HG03378 (cell line): Measurements from ENCODE around the gene TM2D3.

ENCODE experiments used
- ATAC-seq: cut with Tn5 transposase; IDR thresholded peaks from one replicate; pipeline ENCODE4 v1.9.1; 2021; ENCODE audit warnings: mild to moderate bottlenecking, moderate library complexity; ENCODE audit not compliant: unreplicated experiment

TM2D3 gene

DNA sequence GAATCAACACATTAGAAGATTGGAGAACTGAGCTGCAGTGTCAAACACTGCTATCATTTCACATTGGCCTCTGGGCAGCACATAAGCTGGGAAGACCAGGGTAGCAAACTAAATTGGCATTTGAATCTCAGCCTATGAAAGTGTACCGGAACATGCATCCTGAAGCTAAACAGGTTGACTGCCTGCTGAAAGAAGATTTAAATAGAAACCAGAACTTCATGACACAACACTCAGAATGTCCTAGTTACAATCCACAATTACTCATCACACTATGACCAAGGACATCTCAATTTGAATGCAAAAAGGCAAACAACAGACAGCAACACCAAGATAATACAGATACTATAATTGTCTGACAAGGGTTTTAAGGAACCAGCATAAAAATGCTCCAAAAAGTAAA is 26.2 kb downstream of the TM2D3 start:
- ATAC-seq = no peak

DNA sequence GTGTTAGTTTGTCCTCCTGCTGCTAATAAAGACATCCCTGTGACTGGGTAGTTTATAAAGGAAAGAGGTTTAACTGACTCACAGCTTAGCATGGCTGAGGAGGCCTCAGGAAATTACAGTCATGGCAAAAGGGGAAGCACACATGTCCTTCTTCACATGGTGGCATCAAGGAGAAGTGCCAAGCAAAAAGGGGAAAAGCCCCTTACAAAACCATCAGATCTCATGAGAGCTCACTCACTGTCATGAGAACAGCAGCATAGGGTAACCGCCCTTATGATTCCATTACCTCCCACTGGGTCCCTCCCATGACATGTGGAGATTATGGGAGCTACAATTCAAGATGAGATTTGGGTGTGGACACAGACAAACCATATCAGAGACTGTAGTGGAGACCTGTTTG is 27.0 kb downstream of the TM2D3 start:
- no peak for ATAC-seq

DNA sequence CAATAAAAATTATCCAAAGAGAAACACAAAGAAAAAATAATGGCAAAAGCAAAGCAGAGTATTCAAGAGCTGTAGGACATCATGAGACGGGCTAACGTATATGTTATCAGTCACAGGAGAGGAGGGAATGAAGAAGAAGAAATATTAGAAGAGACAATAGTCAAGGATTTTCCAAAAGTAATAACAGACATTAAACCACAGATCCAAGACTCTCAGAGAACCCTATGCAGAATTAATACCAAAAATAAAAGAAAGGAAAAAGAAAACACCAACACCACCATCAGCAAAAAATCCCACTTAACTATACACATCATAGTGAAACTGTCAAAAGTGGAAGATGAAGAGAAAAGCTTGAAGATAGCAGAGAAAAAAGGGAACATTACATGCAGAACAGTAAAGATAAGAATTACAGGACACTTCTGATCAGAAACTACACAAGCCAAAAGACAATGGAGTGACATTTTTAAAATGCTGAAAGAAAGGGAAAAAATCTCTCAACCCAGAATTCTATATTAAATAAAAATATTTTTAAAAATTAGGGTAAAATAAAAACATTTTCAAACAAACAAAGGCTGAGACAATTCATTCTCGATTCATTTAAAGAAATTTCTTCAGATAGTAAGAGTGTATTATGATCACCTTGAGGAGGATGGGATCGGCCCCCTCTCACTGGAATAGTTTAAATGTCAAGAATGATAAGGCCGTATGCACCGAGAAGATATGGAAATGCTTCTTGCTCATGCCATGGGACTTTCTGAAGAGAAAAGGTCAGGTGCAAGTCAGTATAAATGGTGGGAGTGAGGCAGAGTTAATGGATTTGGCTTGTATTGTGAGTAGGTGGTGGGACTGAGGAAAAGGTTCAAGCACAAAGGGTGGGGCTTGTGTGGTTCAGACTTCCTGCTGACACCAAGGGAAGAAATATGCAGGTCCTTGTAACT is 28.5 kb downstream of the TM2D3 start:
- no peak for ATAC-seq

DNA sequence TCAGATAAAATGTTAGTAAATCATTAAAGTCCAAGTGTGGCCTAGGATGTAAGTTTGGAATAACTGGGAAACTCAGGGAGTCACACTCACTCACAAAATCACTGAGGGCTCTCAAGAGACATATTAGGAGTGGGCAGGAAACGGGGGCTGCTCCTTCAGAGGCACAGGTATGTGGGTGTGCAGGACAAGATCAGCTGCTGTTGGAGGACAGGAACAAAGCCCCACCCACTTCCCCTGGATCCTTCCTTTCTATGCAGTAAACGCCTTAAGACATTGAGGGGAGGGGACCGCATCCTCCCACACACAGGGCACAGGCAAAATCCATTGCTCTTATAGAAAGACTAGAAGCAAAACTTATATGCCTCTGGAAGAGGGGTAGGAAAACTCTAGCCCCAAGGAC is 30.2 kb downstream of the TM2D3 start:
- ATAC-seq = no peak

DNA sequence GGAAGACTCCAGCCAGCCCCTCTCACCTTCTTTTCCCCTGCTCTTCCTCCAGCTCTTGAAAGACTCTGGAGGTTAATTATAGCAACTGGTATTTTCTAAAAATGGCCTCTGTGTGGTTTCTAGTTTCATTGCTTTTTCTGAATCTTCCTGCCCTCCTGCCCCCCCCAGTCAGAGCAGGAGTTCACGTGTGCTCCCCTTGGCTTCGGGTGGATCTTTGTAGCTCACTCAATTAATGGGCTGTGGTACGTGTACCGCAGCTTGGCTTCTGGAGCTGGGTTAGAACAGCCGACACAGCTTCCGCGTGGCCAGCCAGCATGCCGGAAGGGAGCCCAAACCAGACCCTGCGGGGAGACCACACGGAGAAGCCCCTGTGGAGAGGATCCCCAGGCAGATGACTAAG is 31.5 kb downstream of the TM2D3 start:
- ATAC-seq = no peak

DNA sequence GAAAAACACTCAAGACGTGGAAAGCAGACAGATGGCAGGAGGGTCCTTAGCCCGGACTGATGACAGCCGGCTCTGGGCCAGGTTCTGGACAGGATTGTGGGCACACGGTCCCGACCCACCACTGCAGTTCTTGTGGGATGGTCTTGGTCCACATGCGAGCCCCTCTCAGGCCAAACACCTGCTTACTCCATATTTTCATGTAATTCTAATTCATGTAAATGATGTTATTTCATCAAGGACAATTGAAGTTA is 32.6 kb downstream of the TM2D3 start:
- ATAC-seq = no peak

DNA sequence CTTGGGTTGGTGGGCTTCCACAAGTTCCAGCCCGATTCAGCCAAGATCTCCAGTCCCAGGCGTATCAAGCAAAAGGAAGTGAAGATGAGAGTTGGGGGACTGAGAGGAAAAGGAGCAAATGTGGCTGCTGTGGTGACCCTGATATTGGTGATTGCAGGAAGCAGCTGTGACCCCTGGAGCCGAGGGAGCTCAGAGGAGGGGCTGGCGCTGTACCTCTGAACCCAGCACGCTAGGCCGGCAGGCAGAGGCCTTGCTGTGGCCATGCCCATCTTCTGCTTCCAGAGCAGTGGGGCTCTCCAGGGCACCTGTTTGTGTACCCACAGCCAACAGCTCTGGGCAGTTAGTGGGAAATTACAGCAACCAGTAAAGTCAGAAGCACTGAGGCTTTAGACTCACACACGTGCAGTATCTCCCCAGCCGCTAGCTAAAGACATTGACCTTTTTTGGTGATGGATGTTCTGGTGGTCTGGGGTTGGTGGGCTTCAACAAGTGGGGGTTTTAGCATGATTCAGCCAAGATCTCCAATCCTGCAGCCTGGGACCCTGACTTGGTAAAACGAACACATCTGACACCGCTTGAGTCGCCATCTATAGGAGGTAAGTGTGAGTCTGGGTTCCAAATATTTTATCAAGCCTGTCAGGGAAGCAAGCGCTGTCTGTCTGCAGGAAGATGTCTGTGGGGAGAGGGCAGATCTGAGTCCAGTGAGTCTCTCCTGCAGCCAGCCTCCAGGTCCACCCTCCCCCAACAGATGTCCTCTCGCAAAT is 33.1 kb downstream of the TM2D3 start:
- ATAC-seq = no peak

DNA sequence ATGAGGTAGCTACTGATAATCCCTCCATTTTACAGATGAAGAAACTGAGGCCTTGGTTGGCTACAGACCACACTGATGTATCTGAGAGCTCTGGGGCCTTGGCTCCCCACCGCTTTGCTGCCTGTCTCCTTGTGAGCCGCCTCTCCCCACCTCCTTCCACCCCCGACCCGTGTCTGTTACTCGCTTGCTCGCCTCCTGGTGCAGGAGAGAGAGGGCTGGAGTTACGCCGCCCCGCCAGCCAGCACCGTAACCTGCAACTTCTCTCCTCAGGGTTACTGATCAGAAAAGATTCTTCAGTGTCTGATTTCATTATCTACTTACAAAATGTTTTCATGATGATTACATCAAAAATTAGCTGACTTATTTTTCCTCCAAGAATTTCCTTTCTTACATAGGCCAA is 34.1 kb downstream of the TM2D3 start:
- no peak for ATAC-seq

DNA sequence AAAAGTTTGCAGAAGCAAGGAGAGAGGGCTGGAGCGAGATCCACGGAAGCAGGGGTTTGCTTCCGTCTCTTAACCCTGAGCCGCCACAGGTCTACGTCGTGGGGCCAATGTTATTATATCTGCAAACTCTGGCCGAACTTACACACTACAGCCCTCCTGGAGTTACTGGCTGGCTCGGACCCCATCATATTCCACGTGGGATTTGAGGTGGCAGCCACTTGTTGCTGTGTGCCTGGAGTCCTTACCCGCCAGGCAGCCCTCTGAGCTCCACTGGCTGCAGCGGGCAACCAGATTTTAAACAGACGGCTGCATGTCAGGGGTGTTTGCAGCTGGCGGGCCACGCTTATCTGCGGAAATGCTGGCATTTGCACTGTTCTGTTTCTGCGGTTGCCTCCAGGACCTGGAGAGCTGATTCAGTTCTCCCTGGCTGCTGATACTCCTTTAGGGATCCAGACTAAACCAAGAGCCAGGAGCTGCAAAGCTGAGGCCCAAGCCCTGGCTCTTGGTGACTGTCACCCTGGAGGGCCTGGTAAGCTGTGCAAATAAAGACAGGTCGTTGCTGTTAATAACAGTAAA is 34.7 kb downstream of the TM2D3 start:
- no peak for ATAC-seq

DNA sequence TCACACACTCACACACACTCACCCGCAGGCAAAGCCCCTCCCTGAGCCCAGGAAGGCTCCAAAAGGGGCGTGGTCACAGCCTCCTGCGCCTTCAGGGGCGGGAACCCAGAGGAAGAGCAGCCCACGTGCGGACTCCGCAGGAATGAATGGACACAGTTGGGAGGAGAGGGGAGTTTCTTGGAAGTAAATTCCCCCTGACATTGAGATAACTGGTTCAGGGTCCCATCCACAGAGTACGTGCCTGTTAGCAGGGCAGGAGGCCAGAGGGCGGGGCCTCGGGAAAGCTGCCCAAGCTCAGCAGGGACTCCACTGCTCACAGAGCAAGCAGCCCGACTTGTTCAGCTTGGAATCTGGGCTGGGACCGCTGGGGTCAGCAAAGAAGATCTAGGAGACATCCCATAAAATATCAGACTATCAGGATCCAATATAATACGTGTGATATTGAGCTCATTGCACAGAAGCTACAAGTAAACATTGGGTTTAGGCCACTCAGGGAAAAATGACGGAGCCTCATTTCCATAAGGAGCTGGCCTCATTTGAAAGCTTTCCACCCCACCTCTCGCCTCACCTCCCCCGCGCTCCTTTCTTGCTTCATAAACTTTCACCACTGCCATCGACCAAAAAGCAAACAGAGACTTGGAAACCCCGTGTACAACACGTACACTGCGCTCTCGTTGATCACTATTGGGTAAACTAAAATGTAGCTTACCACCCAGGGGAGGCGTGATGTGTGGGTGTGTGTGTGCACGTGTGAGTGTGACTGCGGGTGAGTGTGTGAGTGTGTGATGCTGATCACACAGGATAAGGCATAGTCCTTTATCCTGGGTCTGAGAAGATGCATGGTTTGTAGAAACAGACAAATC is 36.0 kb downstream of the TM2D3 start:
- no peak for ATAC-seq

DNA sequence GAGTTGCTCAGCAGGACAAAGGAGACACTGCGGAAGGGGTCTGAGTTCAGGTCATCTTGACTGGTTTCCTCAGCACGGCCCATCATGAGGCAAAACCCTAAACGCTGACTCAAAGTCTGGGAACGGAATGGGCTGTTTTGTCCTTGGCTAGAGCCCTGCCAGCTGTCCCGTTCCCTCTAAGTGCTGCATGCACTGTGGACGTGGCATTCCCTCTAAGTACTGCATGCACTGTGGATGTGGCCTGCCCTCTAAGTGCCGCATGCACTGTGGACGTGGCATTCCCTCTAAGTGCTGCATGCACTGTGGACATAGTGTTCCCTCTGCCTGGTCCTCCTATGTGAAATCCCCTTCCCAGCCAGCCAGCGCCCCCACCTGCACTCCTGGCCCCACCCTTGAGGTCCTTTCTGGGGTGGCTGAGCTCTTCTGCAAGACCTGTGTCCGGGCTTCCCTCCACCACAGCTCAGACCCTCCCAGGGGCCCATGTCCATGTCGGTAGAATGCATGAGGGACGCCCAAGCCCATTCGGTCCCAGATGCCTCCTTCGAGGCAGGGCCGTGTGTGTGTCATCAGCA is 36.7 kb downstream of the TM2D3 start:
- ATAC-seq = no peak

DNA sequence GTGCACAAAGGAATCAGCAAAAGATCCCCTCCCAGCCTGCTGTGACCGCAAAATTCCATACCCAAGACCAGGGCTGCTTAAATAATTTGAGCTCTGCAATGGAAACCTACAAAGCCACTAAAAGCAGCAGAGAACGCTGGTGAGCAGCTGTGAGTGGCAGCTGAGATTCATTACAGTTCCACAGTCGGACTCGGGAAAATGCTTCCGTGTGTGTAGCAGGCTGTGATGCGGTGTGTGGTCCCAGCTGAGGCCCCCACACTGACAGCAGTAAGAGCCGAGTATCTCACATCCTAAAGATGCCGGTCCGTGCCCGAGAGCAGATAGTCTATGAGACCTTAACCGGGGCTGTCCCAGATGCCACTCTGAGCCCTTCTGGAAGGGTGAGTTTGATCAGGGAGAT is 37.4 kb downstream of the TM2D3 start:
- no peak for ATAC-seq

DNA sequence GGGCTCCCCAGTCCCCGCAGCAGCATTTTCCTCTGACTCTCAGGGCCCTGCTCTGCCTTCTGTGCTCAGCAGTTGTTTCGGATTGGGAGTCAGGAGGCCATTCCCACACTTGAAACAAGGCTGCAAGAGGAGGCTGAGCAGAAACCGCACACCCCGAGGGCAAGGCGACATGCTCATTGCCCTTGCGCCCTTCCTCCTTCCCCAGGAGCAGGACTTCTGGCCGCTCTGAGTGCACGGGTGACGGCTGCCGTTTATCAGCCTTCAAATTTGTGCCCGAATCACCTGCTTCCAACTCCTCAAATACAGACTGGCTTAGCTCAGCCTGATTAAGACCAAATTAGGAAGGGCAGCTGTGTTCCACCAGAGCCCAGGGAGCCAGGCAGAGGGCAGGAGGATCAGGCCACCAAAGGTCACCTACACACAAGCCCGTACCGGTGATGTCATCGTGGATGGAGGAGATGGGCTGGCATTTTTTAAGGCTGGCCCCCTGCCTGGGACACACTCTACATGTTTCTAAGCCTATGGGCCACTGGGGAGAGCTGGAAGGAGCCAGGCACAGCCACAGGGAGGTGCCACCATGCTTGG is 38.1 kb downstream of the TM2D3 start:
- ATAC-seq = no peak

DNA sequence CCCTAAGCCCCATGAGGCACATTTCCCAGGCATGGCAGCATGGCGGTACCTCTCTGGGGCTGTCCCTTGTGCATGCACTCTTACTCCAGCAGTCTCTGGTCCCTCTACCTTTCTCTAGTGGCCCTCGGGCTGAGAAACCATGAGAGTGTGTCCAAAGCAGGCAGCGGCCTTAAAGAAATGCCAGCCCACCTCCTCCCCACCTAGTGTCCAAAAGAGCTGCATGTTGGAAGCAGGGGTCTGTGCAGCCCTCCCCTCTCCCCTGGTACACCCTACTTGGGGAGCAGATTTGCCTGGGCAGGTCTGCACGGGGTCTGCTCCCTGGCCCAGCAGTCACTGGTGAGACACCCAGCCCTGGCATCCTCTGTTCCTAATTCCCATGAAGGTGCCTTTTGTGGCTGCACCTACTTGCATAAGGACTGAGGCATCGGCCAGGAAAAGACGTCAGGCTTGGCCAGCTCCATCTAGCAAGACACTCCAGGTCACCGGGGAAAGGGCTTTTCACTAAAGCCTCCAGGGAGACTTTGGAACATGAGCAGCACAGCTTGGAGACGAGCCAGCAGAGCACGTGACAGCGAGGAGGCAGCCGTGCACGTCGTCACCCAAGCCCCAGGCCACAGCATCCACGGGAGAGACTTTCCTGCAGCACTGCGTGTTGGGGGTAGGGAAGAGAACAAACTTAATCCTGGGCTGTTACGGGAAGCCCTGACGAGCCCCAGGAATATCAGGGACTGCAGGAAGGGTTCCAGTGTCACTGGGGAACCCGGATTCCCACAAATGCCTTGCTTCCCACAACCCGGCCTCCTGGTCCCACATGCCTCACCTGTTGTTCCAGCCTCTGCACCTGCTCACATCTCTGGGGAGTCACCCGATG is 38.8 kb downstream of the TM2D3 start:
- ATAC-seq = no peak

DNA sequence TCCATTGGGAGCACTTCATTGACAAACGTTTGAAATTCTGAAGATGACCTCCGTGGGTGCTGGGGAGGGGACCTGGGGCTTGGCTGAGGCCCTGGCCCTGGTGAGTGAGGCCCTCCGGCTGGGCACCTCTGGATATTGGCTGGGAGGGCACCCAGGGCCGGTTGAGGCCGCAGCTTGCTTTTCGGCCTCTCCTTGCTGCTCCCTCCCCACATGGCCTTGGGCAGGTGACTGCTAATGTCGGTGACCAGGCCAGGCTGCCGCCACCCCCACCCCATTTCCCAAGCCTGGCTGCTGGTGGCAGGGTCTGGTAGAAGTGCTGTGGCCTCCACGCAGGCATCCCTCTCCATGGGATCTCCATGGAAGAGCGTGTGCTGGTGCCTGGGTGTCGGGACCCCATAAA is 39.5 kb downstream of the TM2D3 start:
- ATAC-seq = no peak

DNA sequence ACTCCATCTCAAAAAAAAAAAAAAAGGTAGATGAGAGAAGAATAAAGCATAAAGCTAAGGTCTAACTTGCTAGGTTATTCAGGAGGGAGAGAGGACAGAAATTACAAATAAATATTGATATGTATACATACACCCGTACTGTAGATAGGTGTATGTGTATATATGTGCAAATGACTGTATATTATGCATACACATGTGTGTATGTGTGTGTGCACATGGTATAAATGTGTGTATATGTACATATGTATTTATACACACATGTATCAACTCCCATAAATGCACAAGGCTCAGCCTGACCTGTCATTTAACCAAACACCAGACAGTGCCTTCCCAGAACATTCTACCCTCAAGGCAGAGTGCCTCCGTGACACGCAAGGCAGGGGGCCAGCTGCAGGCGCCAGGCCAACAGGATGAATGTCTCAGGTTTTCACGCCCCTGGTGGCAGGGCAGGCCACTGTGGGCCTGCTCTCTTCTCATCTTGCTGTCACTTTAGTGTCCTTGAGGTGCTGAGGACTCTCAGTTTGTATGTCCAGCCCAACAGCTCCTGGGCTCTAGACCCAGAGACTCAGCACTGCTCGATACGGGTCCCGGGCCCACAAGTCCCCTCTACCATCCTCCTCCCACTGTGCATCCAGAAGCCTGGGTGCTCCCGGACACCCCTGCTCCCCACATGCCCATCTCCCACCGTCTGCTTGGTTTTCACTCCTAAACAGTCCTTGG is 40.4 kb downstream of the TM2D3 start:
- ATAC-seq = no peak

DNA sequence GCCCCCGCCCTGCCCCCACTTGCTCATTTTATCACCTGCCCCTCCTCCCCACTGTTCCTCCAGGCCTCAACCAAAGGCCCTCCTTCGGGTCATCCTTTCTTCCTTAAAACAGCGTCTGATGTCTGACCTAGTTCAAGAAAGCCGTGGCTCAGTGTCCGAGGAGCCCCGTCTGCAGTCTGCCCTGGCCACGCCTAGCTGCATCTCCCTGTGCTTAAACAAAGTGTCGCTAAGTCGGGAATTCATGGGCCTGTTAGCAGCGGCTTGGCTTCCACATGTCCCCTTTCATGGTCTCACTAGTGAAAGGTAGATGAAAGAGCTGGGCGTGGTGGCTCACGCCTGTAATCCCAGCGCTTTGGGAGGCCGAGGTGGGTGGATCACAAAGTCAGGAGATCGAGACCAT is 41.2 kb downstream of the TM2D3 start:
- no peak for ATAC-seq

DNA sequence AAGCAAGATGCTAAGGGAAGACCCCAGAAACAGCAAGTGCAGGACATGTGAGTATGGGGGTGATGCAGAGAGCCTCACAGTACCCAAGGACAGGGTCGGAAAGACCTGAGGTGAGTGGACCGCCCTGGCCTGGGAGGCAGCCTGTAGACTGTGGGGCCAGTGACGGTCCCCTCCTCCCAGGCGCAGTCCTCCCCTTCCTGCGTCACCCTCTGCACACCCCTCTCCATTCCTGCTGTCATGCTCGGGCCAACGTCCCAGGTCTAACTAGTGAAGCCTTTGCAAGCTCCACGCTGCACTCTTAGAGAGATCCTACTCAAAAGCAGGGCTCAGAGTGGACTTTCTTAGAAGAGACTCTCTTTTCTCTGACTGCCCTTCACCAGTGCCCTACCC is 41.6 kb downstream of the TM2D3 start:
- no peak for ATAC-seq
